Osteoblast (primary cell): ENCODE results near the gene CLEC4F. TPM values are rescaled to one million over a fixed set of nuclear protein-coding genes. Genes with fewer than 3 reads are reported as not detected.

Source experiments
- DNase-seq: peaks from one replicate; pipeline ENCODE4 v3.0.0; 2011; ENCODE audit warnings: low spot score, mixed read lengths; ENCODE audit not compliant: insufficient read length; ENCODE audit errors: missing footprints
- H2AFZ ChIP-seq: 2 replicates; pipeline ENCODE4 v1.6.0; 2011; ENCODE audit warnings: mild to moderate bottlenecking, low read length
- H3K27ac ChIP-seq: 2 replicates; pipeline ENCODE4 v1.5.1; 2011; ENCODE audit warnings: mild to moderate bottlenecking, low read depth, low read length, moderate library complexity
- H3K27me3 ChIP-seq: 2 replicates; pipeline ENCODE4 v1.6.0; 2012; ENCODE audit warnings: mild to moderate bottlenecking, control low read depth, inconsistent platforms, low read length, moderate library complexity; ENCODE audit not compliant: insufficient read depth
- H3K36me3 ChIP-seq: 2 replicates; pipeline ENCODE4 v1.5.1; 2011; ENCODE audit warnings: mild to moderate bottlenecking, low read length, control low read depth, moderate library complexity; ENCODE audit not compliant: insufficient read depth
- H3K4me1 ChIP-seq: 2 replicates; pipeline ENCODE4 v1.5.1; 2011; ENCODE audit warnings: mild to moderate bottlenecking, low read length, control low read depth, moderate library complexity; ENCODE audit not compliant: insufficient read depth
- H3K4me2 ChIP-seq: 2 replicates; pipeline ENCODE4 v1.6.0; 2011; ENCODE audit warnings: mild to moderate bottlenecking, low read length; ENCODE audit not compliant: insufficient read depth
- H3K4me3 ChIP-seq: fragments of 200-600 bp; sonication (generic); 3 replicates; pipeline ENCODE4 v1.5.1; 2012; ENCODE audit warnings: mild to moderate bottlenecking, low read length, inconsistent platforms; ENCODE audit not compliant: insufficient read depth
- H3K79me2 ChIP-seq: 2 replicates; pipeline ENCODE4 v1.6.0; 2012; ENCODE audit warnings: mild to moderate bottlenecking, low read length, control low read depth, inconsistent platforms; ENCODE audit not compliant: insufficient read depth
- H3K9me3 ChIP-seq: 2 replicates; pipeline ENCODE4 v1.5.1; 2011; ENCODE audit warnings: low read depth, low read length, control low read depth
- H4K20me1 ChIP-seq: 2 replicates; pipeline ENCODE4 v1.6.0; 2012; ENCODE audit warnings: mild to moderate bottlenecking, low read length, control low read depth; ENCODE audit not compliant: insufficient read depth
- CTCF ChIP-seq: IDR thresholded peaks from 2 replicates; pipeline ENCODE4 v1.5.1; 2011; ENCODE audit warnings: mild to moderate bottlenecking, low read depth, low read length, moderate library complexity; ENCODE audit errors: extremely low read depth
- total RNA-seq: library from RNA; depleted of rRNA; stranded (reverse); fragments of >200 nt; gene quantifications from 2 replicates; pipeline ENCODE4 v1.2.3, GENCODE V29; 2012

CLEC4F gene
- total RNA-seq, 1 donor, result not detected

DNA sequence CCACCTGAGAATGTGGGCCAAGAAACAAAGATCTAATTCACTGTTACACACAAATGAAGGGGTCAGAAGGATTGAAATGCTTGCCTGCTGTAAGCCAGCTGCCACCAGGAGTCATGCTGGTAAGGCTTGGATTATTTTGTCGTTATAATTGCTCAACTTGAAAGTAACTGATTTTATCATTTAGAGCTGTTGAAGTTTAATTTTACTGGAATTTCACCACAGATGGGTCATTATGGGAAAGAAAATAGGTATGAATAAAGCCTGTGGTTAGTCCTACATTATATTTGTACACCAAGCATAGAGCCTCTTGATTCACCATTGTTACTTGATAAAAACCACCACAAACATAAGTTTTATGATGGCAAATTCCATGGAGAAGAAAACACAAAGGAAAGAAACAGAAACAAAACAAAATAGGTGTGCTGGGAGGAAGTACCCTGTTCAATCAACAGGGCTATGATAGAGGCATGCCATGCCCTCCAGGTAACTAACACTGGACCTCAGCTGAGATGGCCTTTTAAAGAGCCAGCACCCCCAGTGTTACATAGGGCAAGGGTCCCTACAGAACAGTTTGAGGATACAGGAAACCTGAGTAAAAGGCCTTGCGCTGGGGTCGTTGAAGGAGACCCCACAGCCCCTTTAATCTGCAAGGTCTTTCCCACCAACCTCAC, 3.0 kb downstream of the CLEC4F start:
- H3K4me2 ChIP-seq, result no peak overlapping the region
- no peak overlapping the region for H2AFZ ChIP-seq
- H3K79me2 ChIP-seq, result no peaks in the 10 kb centered on the region
- H4K20me1 ChIP-seq, result no peaks in the 10 kb centered on the region
- no peaks in the 10 kb centered on the region for H3K36me3 ChIP-seq
- no peaks in the 10 kb centered on the region for H3K4me1 ChIP-seq
- H3K4me3 ChIP-seq, result no peak overlapping the region
- no peak for DNase-seq
- no peak for TF ChIP-seq CTCF
- peaks cover 34% of the 10 kb centered on the region for H3K27me3 ChIP-seq
- H3K9me3 ChIP-seq, result no peaks in the 10 kb centered on the region
- H3K27ac ChIP-seq, result no peak overlapping the region

GRCh38 chr2:70816726-70817125, 3.7 kb downstream of the CLEC4F start:
- Histone ChIP-seq H3K4me1 (no peaks in the 10 kb centered on the region), H4K20me1 (no peaks in the 10 kb centered on the region), H2AFZ (no peak overlapping the region), H3K79me2 (no peaks in the 10 kb centered on the region), H3K27me3 (peaks cover 34% of the 10 kb centered on the region), H3K9me3 (no peaks in the 10 kb centered on the region), H3K4me3 (no peak overlapping the region), H3K4me2 (no peak overlapping the region), H3K27ac (no peak overlapping the region), H3K36me3 (no peaks in the 10 kb centered on the region)
- no peak for TF ChIP-seq CTCF
- DNase-seq, result no peak

DNA sequence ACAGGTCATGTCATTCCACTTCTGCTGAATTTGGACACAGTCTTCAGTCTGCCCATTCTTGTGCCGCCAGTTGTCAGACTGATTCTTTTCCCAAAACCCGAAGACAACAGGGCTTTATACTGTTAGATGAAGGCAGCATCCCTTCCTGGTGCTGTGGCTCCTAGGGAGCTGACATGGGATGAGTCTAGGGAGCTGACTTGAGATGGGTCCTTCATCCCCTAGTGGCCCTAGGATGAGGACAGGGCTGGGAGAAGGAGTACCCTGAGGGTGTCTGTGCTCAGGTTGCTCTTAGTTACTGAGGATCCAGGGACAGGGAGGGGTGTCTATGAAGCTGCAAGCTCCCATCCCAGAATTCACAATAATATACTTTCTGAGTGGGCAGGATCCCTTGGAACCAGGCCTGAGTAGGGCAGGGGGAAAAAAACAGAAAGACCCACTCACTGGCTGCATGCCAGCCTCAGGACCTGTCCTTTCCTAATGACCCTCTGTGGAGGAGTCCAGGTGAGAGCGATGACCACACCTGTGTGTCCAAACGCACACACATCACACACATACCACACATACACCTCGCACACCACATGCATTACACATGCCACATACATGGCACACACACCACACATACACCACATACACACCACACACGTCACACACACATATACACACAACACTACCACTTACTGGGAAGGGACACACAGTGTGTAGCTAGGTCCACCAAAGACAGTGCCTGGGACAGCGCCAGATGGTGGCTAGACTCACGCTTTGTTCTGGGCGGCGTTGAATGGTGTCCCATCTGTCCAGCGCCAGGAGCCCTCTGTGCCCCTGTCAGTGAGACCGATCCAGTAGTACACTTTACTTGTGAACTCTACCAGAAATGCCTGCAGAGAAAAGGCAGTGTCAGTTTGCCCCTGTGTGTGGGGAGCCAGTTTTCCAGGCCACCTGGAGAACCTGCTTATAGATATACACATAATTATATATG, 11.1 kb downstream of the CLEC4F start:
- Histone ChIP-seq H3K27me3 (peaks cover 3% of the 10 kb centered on the region), H3K79me2 (no peaks in the 10 kb centered on the region), H3K4me1 (no peaks in the 10 kb centered on the region), H3K27ac (no peak overlapping the region), H3K4me3 (no peak overlapping the region), H2AFZ (no peak overlapping the region), H3K4me2 (no peak overlapping the region), H4K20me1 (no peaks in the 10 kb centered on the region), H3K9me3 (no peaks in the 10 kb centered on the region), H3K36me3 (no peaks in the 10 kb centered on the region)
- DNase-seq, result no peak
- TF ChIP-seq CTCF, result no peak

GRCh38 chr2:70807828-70808118, 12.6 kb downstream of the CLEC4F start:
- TF ChIP-seq CTCF, result no peak
- no peaks in the 10 kb centered on the region for H3K4me1 ChIP-seq
- no peaks in the 10 kb centered on the region for H3K36me3 ChIP-seq
- H3K4me2 ChIP-seq, result no peak overlapping the region
- no peak overlapping the region for H3K4me3 ChIP-seq
- no peaks in the 10 kb centered on the region for H3K79me2 ChIP-seq
- no peaks in the 10 kb centered on the region for H4K20me1 ChIP-seq
- peaks cover 3% of the 10 kb centered on the region for H3K27me3 ChIP-seq
- H3K9me3 ChIP-seq, result no peaks in the 10 kb centered on the region
- H3K27ac ChIP-seq, result no peak overlapping the region
- no peak for DNase-seq
- no peak overlapping the region for H2AFZ ChIP-seq
